HEK293 (cell line): ENCODE results near the gene HBG2.

Experiments
- GLI4 ChIP-seq: fragments of 450-650 bp; formaldehyde crosslinking; IDR thresholded peaks from 2 replicates; pipeline ENCODE4 v1.5.1; 2016; ENCODE audit warnings: missing biosample characterization, missing genetic modification characterization
- SP3 ChIP-seq: fragments of 450-650 bp; formaldehyde crosslinking; IDR thresholded peaks from 2 replicates; pipeline ENCODE4 v1.5.1; 2016; ENCODE audit warnings: missing biosample characterization, missing genetic modification characterization
- ZNF549 ChIP-seq: fragments of 450-650 bp; IDR thresholded peaks from 2 replicates; pipeline ENCODE4 v1.5.1; 2018; ENCODE audit warnings: missing biosample characterization, missing genetic modification characterization, mild to moderate bottlenecking, inconsistent platforms, moderate library complexity
- TF ChIP-seq, protein P1 (sequence below): fragments of 450-650 bp; formaldehyde crosslinking; IDR thresholded peaks from 2 replicates; pipeline ENCODE4 v1.5.1; 2016; ENCODE audit warnings: missing biosample characterization, missing genetic modification characterization

DNA sequence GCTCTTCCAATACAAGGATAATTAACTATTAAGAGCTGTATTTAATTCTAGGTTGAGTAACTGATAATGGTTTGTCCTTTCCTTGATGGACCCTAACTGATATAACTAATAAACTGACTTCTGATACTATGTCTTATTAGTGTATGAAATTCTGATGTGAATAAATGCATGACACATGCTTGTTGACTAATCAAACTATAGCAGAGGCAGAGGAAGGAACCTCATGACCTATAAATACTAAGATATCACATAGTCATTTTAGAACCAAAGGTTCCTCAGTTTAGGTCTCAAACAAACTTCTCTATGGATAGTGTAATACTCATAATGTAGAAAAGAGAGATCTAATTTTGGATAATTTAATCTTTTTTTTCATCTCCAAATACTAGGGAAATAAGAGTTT, 15.5 kb downstream of the HBG2 start:
- TF ChIP-seq GLI4 (tag by site-specific recombination) (no peak), ZNF549 (tag by site-specific recombination) (no peak), SP3 (tag by site-specific recombination) (no peak)
- TF ChIP-seq, protein P1, sequence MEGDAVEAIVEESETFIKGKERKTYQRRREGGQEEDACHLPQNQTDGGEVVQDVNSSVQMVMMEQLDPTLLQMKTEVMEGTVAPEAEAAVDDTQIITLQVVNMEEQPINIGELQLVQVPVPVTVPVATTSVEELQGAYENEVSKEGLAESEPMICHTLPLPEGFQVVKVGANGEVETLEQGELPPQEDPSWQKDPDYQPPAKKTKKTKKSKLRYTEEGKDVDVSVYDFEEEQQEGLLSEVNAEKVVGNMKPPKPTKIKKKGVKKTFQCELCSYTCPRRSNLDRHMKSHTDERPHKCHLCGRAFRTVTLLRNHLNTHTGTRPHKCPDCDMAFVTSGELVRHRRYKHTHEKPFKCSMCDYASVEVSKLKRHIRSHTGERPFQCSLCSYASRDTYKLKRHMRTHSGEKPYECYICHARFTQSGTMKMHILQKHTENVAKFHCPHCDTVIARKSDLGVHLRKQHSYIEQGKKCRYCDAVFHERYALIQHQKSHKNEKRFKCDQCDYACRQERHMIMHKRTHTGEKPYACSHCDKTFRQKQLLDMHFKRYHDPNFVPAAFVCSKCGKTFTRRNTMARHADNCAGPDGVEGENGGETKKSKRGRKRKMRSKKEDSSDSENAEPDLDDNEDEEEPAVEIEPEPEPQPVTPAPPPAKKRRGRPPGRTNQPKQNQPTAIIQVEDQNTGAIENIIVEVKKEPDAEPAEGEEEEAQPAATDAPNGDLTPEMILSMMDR (tag by site-specific recombination): no peak
